HG02938 (cell line): Measurements from ENCODE around the gene PPL.

Experiments used
- ATAC-seq: cut with Tn5 transposase; IDR thresholded peaks from one replicate; pipeline ENCODE4 v1.9.1; 2021; ENCODE audit warnings: mild to moderate bottlenecking, moderate library complexity; ENCODE audit not compliant: unreplicated experiment

Gene PPL

DNA sequence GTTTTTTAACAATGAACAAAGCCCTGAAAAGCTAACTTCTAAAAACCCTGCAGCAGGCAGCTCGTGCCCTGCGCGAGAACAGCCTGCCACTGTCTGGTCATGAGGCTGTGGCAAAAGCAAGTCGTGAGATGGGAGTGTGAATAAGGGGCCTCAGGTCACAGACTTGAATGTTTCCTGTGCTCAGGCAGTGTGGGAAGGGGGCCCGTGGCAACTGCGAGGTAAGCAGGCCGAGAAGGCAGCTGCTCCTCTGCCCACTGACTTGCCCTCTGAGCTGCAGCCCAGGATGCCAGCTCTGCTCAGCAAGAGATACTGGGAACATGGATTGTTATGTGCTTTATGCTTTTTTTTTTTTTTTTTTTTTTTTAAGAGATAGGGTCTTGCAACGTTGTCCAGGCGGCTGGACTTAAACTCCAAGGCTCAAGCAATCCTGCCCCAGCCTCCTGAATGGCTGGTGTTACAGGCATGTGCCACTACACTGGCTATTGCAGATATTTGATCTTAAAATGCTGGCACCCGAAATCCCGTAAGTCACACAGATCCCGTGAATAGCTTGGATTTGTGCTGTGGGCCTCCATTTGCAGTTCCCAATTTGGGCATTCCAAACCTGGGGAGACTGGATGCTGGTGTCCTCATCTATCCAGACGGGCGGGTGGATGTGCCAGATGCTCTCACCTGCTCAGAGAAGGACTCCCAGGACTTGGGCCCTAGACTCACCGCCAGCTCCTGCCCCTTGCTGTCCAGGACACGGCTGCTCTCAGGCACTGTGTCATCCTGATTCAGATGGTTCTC is 45.7 kb downstream of the PPL start:
- ATAC-seq: no peak

DNA sequence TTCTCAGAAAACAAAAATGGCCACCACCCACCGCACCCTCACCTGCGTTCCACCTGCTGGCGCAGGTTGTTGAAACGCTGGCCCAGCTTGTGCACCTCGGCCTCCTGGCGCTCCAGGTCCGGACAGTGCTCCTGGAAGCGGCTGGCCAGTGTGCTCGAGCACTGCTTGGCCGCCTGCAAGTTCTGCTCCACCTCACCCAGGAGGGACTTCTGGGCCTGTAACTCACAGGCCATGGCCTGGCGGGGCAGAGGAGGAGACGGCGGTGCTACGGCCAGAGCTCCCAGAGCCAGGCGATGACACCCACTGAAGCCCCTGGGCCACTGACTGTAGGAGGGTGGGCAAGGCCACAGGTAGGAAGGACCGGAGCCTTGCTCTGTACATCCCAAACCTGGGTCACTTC is 46.3 kb downstream of the PPL start:
- no peak for ATAC-seq

- ATAC-seq: no peak
Measured at GRCh38 chr16:4890026-4890425, 46.9 kb downstream of the PPL start.

DNA sequence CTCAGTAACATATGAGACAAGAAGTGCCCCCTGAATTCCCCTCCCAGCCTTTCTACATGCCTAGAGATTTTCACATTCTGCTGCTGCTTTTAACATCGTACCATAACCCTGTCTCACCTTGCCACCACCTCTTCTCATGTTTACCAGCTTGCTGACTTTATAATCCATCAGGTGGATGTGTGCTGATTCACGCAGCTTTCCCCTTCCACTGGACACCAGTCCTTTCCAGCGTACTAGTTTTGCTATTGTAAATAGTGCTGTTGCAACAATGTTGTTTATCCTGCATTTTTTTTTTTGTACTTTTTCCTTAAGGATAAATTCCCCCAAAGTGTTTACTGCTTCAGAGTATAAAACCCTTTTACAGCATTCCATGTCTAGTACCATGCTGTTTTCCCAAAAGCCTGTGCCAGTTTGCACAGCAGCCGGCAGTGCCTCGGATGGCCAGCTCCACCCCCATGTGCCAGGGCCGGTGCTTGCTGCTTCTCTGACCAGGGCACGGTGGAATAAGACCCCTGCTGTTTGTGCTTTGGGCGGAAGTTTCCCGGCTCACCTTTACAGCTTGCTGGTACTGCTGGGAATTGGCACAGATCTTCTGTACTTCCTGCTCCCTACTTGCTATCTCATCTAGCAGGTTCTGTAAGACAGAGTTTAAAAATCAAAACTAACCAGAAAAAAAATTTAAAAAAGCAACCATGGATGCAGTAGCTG is 48.4 kb downstream of the PPL start:
- ATAC-seq: no peak

DNA sequence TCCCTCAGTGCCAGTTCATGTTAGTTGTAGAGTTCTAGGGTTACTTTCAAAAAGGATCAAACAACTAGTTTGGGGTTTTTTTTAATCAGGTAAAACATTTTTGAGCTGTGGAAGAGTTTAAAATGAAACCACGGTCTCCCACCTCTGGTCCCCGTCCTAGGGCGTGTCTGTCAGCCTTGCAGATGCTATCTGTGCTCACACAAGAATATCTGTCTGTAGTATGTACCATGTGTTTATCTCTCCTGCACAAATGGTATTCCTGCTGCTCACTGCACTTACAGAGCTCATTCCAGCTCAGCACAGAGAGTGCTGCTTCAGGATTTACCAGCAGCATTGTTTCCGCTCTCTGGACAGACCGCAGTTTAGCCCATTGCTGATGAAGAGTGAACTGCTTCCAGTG is 50.8 kb downstream of the PPL start:
- ATAC-seq: no peak

- no peak for ATAC-seq
Measured at GRCh38 chr16:4884972-4885874, 51.7 kb downstream of the PPL start.

DNA sequence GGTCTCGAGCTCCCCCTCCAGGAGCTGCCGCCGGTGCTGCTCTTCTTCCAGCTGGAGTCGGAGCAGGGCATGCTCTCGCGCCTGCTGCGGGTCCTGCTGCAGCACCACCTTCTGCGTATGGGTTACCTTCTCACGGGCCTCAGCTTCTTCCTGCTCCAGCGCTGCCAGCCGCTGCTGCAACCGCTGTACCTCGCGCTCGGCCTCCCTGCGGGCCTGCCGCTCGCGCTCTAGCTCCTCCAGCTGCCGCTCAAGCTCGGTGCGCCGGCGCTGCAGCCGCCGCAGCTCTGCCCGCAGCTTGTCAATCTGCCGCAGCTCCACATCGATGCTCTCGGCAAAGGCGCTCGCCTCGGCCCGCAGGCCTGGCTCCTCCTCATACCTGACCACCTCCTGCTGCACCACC is 52.7 kb downstream of the PPL start:
- ATAC-seq: no peak

DNA sequence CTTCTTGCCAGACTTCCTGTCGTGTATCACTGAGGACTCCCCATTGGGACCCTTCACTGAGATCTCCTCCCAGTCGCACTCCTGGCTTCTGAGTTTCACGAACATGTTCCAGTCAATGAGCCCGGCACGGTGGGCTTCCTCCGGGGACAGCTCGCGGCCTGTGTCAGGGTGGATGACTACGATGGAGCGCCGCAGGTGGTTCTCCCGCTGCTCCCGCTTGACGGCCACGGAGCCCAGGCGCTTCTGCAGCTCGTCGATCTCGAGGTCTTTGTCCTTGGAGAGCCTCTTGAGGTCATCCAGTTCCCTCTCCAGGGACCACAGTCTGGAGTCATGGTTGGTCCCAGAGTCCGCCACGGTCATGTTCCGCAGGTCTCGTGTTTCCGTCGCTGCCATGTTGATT is 53.4 kb downstream of the PPL start:
- ATAC-seq: no peak

- no peak for ATAC-seq
Measured at GRCh38 chr16:4882633-4883285, 54.2 kb downstream of the PPL start.

DNA sequence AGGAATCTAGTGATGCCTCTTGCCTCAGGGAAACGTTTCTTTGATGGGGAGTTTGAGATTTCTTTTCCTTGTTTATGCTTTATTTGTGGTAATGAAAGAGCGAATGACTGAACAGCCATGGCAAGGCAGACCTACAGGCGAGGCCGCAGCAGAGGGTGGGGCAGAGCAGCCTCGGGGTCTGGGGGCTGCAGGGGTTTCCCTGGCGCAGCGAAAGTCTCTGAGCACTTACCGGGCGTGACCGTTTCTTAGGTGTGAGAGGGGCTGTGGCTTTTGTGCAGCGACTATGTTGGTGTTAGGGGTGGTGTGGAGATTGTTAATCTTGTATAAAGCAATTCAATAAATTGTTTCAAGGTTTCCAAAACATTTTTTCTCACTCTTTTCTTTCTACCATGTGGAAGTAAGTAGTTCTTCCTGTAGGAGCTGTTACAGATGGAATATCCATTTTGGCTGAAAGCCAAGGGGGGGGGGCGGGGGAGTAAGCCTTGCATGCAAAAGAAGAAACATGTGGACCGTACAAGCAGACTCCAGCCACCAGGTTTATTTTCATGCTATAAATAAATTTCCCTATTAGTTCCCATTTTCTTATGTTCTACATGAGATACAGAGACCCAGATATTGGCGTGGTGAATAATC is 54.8 kb downstream of the PPL start:
- no peak for ATAC-seq

DNA sequence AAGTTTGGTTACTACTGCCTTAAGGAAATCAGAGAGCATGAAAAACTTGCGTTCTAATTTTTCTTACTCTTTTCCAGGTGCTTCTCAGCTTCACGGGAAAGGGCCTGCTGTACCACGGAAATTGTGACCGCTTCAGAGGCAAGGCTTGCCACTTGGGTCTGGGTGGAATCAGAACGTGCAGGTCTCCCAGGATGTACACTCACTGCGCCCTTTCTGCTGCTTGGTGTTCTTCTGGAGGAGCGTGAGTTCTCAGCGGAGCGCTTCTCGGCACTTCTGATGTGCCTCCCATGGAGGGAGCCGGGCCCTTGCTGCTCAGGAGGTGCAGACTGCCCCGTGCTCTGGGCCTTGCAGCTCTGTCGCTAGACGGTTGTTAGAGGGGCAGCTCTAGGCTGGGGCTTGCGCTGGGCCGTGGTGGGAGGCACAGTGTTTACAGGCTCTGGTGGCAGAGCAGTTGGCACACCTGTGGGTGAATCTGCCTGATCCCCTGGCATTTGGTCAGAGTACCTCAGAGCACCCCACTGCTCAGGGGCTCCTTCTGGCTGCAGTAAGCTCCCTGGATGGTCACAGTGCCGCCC is 56.9 kb downstream of the PPL start:
- no peak for ATAC-seq

GRCh38 chr16:4879049-4879448 is 57.9 kb downstream of the PPL start:
- no peak for ATAC-seq

GRCh38 chr16:4877380-4877685 is 59.6 kb downstream of the PPL start:
- no peak for ATAC-seq

DNA sequence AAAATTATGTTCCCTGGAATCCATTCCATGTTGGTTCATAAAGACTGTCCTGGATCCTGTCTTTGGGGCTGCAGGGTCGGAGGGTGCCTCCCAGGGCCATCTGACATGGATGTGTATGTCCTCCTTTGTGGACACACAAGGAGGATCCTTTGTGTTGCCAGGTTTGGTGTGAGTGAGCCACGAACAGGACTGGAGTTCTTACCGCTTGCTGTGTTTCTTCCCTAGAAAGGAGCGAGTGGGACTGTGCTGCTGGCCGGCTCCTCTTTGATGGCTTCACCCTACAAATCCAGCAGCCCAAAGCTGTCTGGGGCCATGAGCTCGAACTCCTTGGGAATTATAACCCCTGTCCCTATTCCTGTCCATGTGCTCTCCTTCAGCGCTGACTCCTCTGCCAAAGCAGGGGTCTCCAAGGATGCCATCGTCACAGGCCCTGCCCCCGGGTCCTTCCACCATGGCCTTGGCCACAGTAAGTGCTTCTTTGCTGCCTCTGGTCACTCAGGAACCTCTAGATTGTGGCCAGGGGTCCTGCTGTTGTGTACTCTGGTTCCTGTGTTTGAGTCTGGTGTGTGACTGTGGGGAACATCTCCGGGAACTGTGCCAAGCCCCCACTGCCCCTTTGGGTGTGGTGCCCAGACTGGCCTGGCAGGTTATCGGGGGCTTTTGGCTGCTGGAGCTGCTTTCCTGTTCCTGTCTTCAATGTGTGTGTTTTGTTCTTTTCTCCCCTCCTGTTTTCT is 60.1 kb downstream of the PPL start:
- no peak for ATAC-seq

DNA sequence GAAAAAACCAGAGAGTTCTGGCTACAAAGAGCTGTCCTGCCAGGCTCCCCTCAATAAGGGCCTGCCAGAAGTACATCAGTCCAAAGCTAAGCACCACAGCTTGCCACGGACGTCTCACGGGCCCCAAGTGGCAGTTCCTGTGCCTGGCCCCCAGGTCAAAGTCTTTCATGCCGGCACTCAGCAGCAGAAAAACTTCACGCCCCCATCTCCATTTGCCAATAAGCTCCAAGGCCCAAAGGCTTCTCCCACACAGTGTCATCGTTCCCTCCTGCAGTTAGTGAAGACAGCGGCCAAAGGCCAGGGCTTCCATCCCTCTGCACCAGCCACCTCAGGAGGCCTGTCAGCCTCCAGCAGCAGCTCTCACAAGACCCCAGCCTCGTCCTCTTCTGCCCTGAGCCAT is 62.3 kb downstream of the PPL start:
- no peak for ATAC-seq

GRCh38 chr16:4873091-4873490 is 63.9 kb downstream of the PPL start:
- ATAC-seq: no peak

DNA sequence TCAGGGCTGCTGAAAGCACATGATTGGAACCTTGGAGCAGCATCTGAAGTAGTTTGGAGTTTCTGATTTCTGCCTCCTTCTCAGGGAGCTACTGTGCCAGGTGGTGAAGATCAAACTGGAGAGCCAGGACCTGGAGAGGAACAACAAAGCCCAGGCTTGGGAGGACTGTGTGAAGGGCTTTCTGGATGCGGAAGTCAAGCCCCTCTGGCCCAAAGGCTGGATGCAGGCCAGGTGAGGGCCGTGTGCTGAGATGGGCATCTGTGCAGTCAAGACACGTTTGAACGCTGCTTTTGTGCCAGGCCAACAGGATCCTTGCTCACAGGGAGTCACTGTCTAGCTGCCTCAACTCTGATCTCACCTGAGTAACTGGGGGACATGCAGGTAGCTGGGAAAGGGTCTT is 65.9 kb downstream of the PPL start:
- ATAC-seq: no peak

- ATAC-seq: no peak
Measured at GRCh38 chr16:4870138-4870671, 66.7 kb downstream of the PPL start.

- ATAC-seq: no peak
Measured at GRCh38 chr16:4869147-4869805, 67.7 kb downstream of the PPL start.
